Measurements from ENCODE around the gene GIN1.

DNA sequence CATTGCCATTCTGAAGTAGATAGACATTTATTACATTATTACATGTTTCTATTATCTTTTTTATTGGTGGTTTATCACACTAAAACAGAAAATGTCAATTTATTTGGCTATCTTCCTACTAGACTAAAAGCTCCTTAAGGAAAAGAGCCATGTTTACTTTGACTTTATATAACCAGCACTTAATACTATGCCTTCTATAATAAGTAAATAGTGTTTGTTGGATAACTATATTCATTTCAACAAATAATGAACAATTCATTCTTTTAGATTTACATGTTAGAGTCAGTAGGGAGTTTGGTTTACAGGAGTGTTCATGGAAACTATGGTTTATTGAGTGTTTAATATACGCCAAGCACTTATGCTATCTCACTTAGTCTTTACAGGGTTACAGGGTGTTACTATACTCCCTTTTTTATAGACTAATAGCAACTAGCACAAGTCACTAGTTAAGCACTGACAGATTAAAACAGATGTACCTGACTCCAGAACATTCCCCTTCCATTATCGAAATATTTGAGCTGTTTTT lies 7.4 kb upstream of the GIN1 start:
- TF ChIP-seq, protein P1, sequence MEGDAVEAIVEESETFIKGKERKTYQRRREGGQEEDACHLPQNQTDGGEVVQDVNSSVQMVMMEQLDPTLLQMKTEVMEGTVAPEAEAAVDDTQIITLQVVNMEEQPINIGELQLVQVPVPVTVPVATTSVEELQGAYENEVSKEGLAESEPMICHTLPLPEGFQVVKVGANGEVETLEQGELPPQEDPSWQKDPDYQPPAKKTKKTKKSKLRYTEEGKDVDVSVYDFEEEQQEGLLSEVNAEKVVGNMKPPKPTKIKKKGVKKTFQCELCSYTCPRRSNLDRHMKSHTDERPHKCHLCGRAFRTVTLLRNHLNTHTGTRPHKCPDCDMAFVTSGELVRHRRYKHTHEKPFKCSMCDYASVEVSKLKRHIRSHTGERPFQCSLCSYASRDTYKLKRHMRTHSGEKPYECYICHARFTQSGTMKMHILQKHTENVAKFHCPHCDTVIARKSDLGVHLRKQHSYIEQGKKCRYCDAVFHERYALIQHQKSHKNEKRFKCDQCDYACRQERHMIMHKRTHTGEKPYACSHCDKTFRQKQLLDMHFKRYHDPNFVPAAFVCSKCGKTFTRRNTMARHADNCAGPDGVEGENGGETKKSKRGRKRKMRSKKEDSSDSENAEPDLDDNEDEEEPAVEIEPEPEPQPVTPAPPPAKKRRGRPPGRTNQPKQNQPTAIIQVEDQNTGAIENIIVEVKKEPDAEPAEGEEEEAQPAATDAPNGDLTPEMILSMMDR (IDR thresholded peaks at IDR 0.05; ENCODE audit: poor library complexity, severe bottlenecking), result no peak
- TF ChIP-seq MXI1 (conservative IDR thresholded peaks at IDR 0.05; ENCODE audit: poor library complexity, severe bottlenecking) (no peak), POLR2AphosphoS5 (IDR thresholded peaks at IDR 0.05) (no peak)
